GM12892 (cell line): ENCODE measurements around the gene CASTOR1.

ENCODE experiments used
- POLR2A ChIP-seq: IDR thresholded peaks from 2 replicates; pipeline ENCODE4 v1.6.1; 2011; ENCODE audit warnings: low read depth, low read length, control low read depth
- POLR2AphosphoS5 ChIP-seq: IDR thresholded peaks from 2 replicates; pipeline ENCODE4 v1.6.1; 2011; ENCODE audit warnings: low read depth, low read length, control low read depth

- TF ChIP-seq POLR2A = no peak
- no peak for TF ChIP-seq POLR2AphosphoS5
Measured at GRCh38 chr22:30337461-30337778, 48.1 kb upstream of the CASTOR1 start.
